K562 (cell line): ENCODE measurements around the gene PIN1. TPM values are rescaled to one million over a fixed set of nuclear protein-coding genes. Genes with fewer than 3 reads are reported as not detected.

Source experiments
- ATAC-seq: fragments of 200-7000 bp; cut with Tn5 transposase; 3 replicates; pipeline ENCODE4 v1.9.1; 2020; ENCODE audit warnings: moderate library complexity
- BruUV-seq: library from RNA; stranded (reverse); fragments of 400-500 nt; replicated peaks from 2 replicates; lab custom pipeline; 2021; lab: Mats Ljungman, UMichigan
- CTCF ChIA-PET: fragments of 300-600 bp; formaldehyde crosslinking; extraction: SDS; loops from one replicate; lab custom pipeline; 2021; ENCODE audit warnings: low intra/inter-chr PET ratio; lab: Yijun Ruan, JAX
- POLR2A ChIA-PET: fragments of 300-600, 350-650 bp; sonication (Branson Sonifier 250); formaldehyde crosslinking; extraction: SDS; loops from one replicate; lab custom pipeline; 2021; ENCODE audit warnings: antibody characterized with exemption, inconsistent platforms; lab: Yijun Ruan, JAX
- DNase-seq, 4 experiments: peaks; one replicate each; pipeline versions ENCODE4 v3.0.0 to v3.0.0-alpha.2; 2011 to 2018; ENCODE audit warnings: low spot score in 3 of 4, mixed read lengths in 3 of 4; ENCODE audit errors: extremely low read depth in 1 of 4
- FAIRE-seq: peaks from 2 replicates; lab custom pipeline; 2011; peaks lifted over from hg19 to GRCh38; lab: Jason Lieb, UNC
- H2AFZ ChIP-seq: 2 replicates; pipeline ENCODE4 v1.6.0; 2011; ENCODE audit warnings: low read depth, low read length, control low read depth, inconsistent platforms
- H3K27ac ChIP-seq: fragments of 200-600 bp; 3 replicates; pipeline ENCODE4 v1.8.0; 2011; ENCODE audit warnings: low read depth, mild to moderate bottlenecking, control low read depth, inconsistent platforms, low read length, moderate library complexity, mixed read lengths; ENCODE audit errors: extremely low read depth
- H3K27me3 ChIP-seq, 2 experiments: fragments of 300-600 bp in 1 of 2; 2 replicates in 1 of 2; 3 replicates in 1 of 2; pipeline versions ENCODE4 v1.6.0 to v1.8.0; 2011; ENCODE audit warnings: inconsistent platforms in 2 of 2, low read length in 2 of 2, mild to moderate bottlenecking in 1 of 2, mixed read lengths in 1 of 2, moderate library complexity in 1 of 2; ENCODE audit not compliant: control insufficient read depth in 2 of 2, insufficient read depth in 2 of 2
- H3K36me3 ChIP-seq: fragments of 300-600 bp; 3 replicates; pipeline ENCODE4 v1.8.0; 2011; ENCODE audit warnings: mild to moderate bottlenecking, low read length, inconsistent platforms; ENCODE audit not compliant: control insufficient read depth, insufficient read depth
- H3K4me1 ChIP-seq, 2 experiments: fragments of 200-600 bp in 1 of 2; replicated peaks in 1 of 2; 2 replicates in 1 of 2; 3 replicates in 1 of 2; pipeline versions ENCODE4 v1.5.1 to v1.8.0; 2011; ENCODE audit warnings: inconsistent platforms in 2 of 2, low read length in 2 of 2, mild to moderate bottlenecking in 1 of 2, mixed read lengths in 1 of 2, moderate library complexity in 1 of 2; ENCODE audit not compliant: control insufficient read depth in 2 of 2, insufficient read depth in 2 of 2
- H3K4me2 ChIP-seq: 2 replicates; pipeline ENCODE4 v1.6.1; 2011; ENCODE audit warnings: low read length, control low read depth, inconsistent platforms, mixed read lengths; ENCODE audit not compliant: insufficient read depth
- H3K4me3 ChIP-seq: fragments of 200-600 bp; sonication (generic), shearing (Covaris generic); 2 replicates; pipeline ENCODE4 v1.5.1; 2016; ENCODE audit warnings: control low read depth, inconsistent platforms
- H3K79me2 ChIP-seq: fragments of 200-600 bp; 3 replicates; pipeline ENCODE4 v1.8.0; 2011; ENCODE audit warnings: low read length, inconsistent platforms; ENCODE audit not compliant: control insufficient read depth, insufficient read depth
- H3K9ac ChIP-seq, 2 experiments: 2 replicates each; pipeline versions ENCODE4 v1.6.0 to v1.6.1; 2011; ENCODE audit warnings: low read depth in 2 of 2, low read length in 2 of 2, control low read depth in 1 of 2, inconsistent platforms in 1 of 2, mild to moderate bottlenecking in 1 of 2, mixed read lengths in 1 of 2; ENCODE audit not compliant: insufficient read depth in 1 of 2
- H3K9me1 ChIP-seq: one replicate; pipeline ENCODE4 v1.6.0; 2011; ENCODE audit warnings: inconsistent platforms, mild to moderate bottlenecking, low read length, moderate library complexity; ENCODE audit not compliant: control insufficient read depth, insufficient read depth
- H3K9me3 ChIP-seq: replicated peaks from 2 replicates; pipeline ENCODE4 v1.5.1; 2011; ENCODE audit warnings: low read depth, low read length, inconsistent platforms; ENCODE audit not compliant: control insufficient read depth, insufficient read depth
- H4K20me1 ChIP-seq: replicated peaks from 2 replicates; pipeline ENCODE4 v1.6.1; 2011; ENCODE audit warnings: low read length, inconsistent platforms, mixed read lengths; ENCODE audit not compliant: control insufficient read depth, insufficient read depth
- BCOR ChIP-seq: fragments of 450-650 bp; IDR thresholded peaks from 2 replicates; pipeline ENCODE4 v1.6.1; 2016
- CBFA2T3 ChIP-seq: fragments of 450-650 bp; IDR thresholded peaks from 2 replicates; pipeline ENCODE4 v1.6.1; 2017
- GABPA ChIP-seq: fragments of 200-800 bp; sonication (Bioruptor generic); conservative IDR thresholded peaks from 2 replicates; pipeline ENCODE4 v1.6.1; 2016; ENCODE audit warnings: low read depth, missing genetic modification characterization, missing compliant biosample characterization
- HMG20A ChIP-seq: fragments of 450-650 bp; formaldehyde crosslinking; conservative IDR thresholded peaks from 2 replicates; pipeline ENCODE4 v1.4.0; 2020; ENCODE audit warnings: mild to moderate bottlenecking, mixed read lengths
- HNRNPL ChIP-seq: fragments of 200-400 bp; formaldehyde crosslinking; IDR thresholded peaks from 2 replicates; pipeline ENCODE4 v1.6.1; 2017; ENCODE audit warnings: low read depth, mild to moderate bottlenecking, low read length
- MTA1 ChIP-seq: fragments of 450-650 bp; IDR thresholded peaks from 2 replicates; pipeline ENCODE4 v1.6.1; 2017; ENCODE audit warnings: borderline replicate concordance
- NR2F6 ChIP-seq: fragments of 450-650 bp; formaldehyde crosslinking; IDR thresholded peaks from 2 replicates; pipeline ENCODE4 v1.4.0; 2020; ENCODE audit warnings: mild to moderate bottlenecking
- RBM25 ChIP-seq: fragments of 200-400 bp; formaldehyde crosslinking; IDR thresholded peaks from 2 replicates; pipeline ENCODE4 v1.6.1; 2018; ENCODE audit warnings: low read length, low read depth, moderate library complexity; ENCODE audit not compliant: severe bottlenecking
- SPI1 ChIP-seq: IDR thresholded peaks from 2 replicates; pipeline ENCODE4 v1.6.1; 2011; ENCODE audit warnings: low read depth, low read length, control low read depth, borderline replicate concordance
- U2AF2 ChIP-seq: fragments of 200-400 bp; formaldehyde crosslinking; optimal IDR thresholded peaks from 2 replicates; pipeline ENCODE3; 2017; ENCODE audit warnings: low read depth, mild to moderate bottlenecking, low read length
- ZNF121 ChIP-seq: sonication (generic); formaldehyde crosslinking; conservative IDR thresholded peaks from 2 replicates; pipeline ENCODE4 v1.8.0; 2022; ENCODE audit warnings: missing genetic modification reagents
- WGBS: fragments of 100-300 bp; shearing (Covaris generic); methylation state at CpG from one replicate; pipeline ENCODE4 v1.1.6; 2016; ENCODE audit warnings: low coverage, mixed read lengths; ENCODE audit not compliant: insufficient coverage; ENCODE audit errors: missing lambda C conversion rate; 5-methylcytosine and 5-hydroxymethylcytosine counted together
- in situ Hi-C: fragments of 300-500 bp; cut with MboI; formaldehyde crosslinking; loops from 4 replicates; pipeline ENCODE4 v1.15.0; 2018; ENCODE audit warnings: inconsistent platforms, mixed read lengths
- intact Hi-C: fragments of 100-400 bp; cut with micrococcal nuclease; formaldehyde crosslinking; loops from 2 replicates; pipeline ENCODE4 v1.14.2; 2022
- polyA plus RNA-seq, 8 experiments: library from polyadenylated mRNA; depleted of rRNA in 4 of 8; stranded (reverse) in 5 of 8; unstranded in 3 of 8; fragments of >200 nt; fragmentation: Nextera tagmentation in 2 of 8; fragmentation: Illumina TruSeq in 1 of 8; extraction: Ambion mirVana in 2 of 8; extraction: Trizol in 1 of 8; gene quantifications; 2 replicates each; pipeline versions ENCODE4 v1.2.1 to v1.2.3, GENCODE V29; 2011 to 2014; ENCODE audit warnings: inconsistent platforms in 1 of 8, missing spikeins in 1 of 8
- total RNA-seq, 7 experiments: library from RNA; depleted of rRNA in 6 of 7; stranded (reverse); fragments of >200 nt in 6 of 7; fragmentation: Illumina TruSeq in 2 of 7; extraction: Trizol in 2 of 7; gene quantifications; 2 replicates each; pipeline versions ENCODE4 v1.2.1 to v1.2.3, GENCODE V29; 2011 to 2021; ENCODE audit warnings: low replicate concordance in 1 of 7

Gene PIN1
- total and polyA plus RNA-seq, 9 of the 15 experiments (the other 6 are each of a cell fraction or from before 2014, with no cell fraction given) = 1.6 to 178 (median 42.5) TPM

- TF ChIP-seq BCOR = no peak
- TF ChIP-seq MTA1 = no peak
- no peak for TF ChIP-seq HMG20A (CRISPR knock-in tag)
- no peak for TF ChIP-seq NR2F6
Observed at GRCh38 chr19:9877780-9878510, 42.8 kb downstream of the PIN1 start (continued).

- H3K9me1 ChIP-seq = no peaks in the 10 kb centered on the region
- no peaks in the 10 kb centered on the region; a peak in 2 of 5 replicates for H3K4me1 ChIP-seq
- no peak for FAIRE-seq
- 4% methylated on average over 11 of the region's 11 CpGs for WGBS
- TF ChIP-seq GABPA (tag) (0 out of 2 replicates have a peak, but pooled peaks have one; percentile 21), ZNF121 (CRISPR knock-in tag) (peak; percentile 94), U2AF2 (no peak), BCOR (0 out of 2 replicates have a peak, but pooled peaks have one; percentile 60), CBFA2T3 (peak; percentile 37; the same call in 1 of the 2 replicates), HNRNPL (no peak), SPI1 (peak; percentile 15; the same call in 1 of the 2 replicates), RBM25 (peak; percentile 33)
- H3K4me2 ChIP-seq = no peak overlapping the region
- no peak overlapping the region for H3K27ac ChIP-seq
- H3K9me3 ChIP-seq = no peaks in the 10 kb centered on the region
- BruUV-seq = no TSS peak
- intact Hi-C loops (no loop called here), in situ Hi-C loops (no loop called here)
- no peaks in the 10 kb centered on the region for H3K79me2 ChIP-seq
- H3K4me3 ChIP-seq = no peak overlapping the region
- CTCF ChIA-PET = no interaction called here
- POLR2A ChIA-PET = interaction anchor here (0.6 to 1.1 kb wide), 2 partner anchors 21 to 142 kb away, joined by 3 read pairs; no protein-coding TSS in a partner anchor
- no peaks in the 10 kb centered on the region for H4K20me1 ChIP-seq
- peak in 1 of 4 experiments; percentile 13 for DNase-seq
- peaks cover 1 to 24% of the 10 kb centered on the region in 2 experiments; a peak in 3 of 5 replicates for H3K27me3 ChIP-seq
- H3K36me3 ChIP-seq = no peaks in the 10 kb centered on the region
- no peak overlapping the region for H3K9ac ChIP-seq
- H2AFZ ChIP-seq = no peak overlapping the region
- no peak for ATAC-seq
Observed at GRCh38 chr19:9878511-9879196, 43.5 kb downstream of the PIN1 start.
